Hepatocyte (in vitro differentiated cells): ENCODE measurements around the gene AZIN2. TPM values are rescaled to one million over a fixed set of nuclear protein-coding genes. Genes with fewer than 3 reads are reported as not detected.

Experiments
- DNase-seq: peaks from one replicate; pipeline ENCODE4 v3.0.0-alpha.2; 2016; ENCODE audit warnings: low spot score
- H2AFZ ChIP-seq: fragments of 200-600 bp; sonication (generic); 2 replicates; pipeline ENCODE4 v1.6.0; 2016; ENCODE audit warnings: antibody characterized with exemption, mild to moderate bottlenecking
- H3K27ac ChIP-seq: fragments of 200-600 bp; sonication (generic); 2 replicates; pipeline ENCODE4 v1.5.1; 2016; ENCODE audit warnings: mild to moderate bottlenecking
- H3K27me3 ChIP-seq: fragments of 200-600 bp; sonication (generic); 2 replicates; pipeline ENCODE4 v1.6.1; 2016
- H3K36me3 ChIP-seq: fragments of 200-600 bp; sonication (generic); replicated peaks from 2 replicates; pipeline ENCODE4 v1.5.1; 2016; ENCODE audit warnings: low read depth; ENCODE audit not compliant: insufficient read depth
- H3K4me1 ChIP-seq: fragments of 200-600 bp; sonication (generic); 2 replicates; pipeline ENCODE4 v1.5.1; 2016; ENCODE audit warnings: mild to moderate bottlenecking, moderate library complexity; ENCODE audit not compliant: insufficient read depth
- H3K4me2 ChIP-seq: fragments of 200-600 bp; sonication (generic); 2 replicates; pipeline ENCODE4 v1.6.0; 2016
- H3K4me3 ChIP-seq: fragments of 200-600 bp; sonication (generic); 2 replicates; pipeline ENCODE4 v1.5.1; 2016; ENCODE audit warnings: mild to moderate bottlenecking
- H3K79me2 ChIP-seq: fragments of 200-600 bp; sonication (generic); 2 replicates; pipeline ENCODE4 v1.6.0; 2017; ENCODE audit warnings: mild to moderate bottlenecking
- H3K9me2 ChIP-seq: fragments of 200-600 bp; sonication (generic); replicated peaks from 2 replicates; pipeline ENCODE4 v1.6.0; 2017; ENCODE audit warnings: mild to moderate bottlenecking; ENCODE audit not compliant: insufficient read depth
- H3K9me3 ChIP-seq: fragments of 200-600 bp; sonication (generic); 2 replicates; pipeline ENCODE4 v1.5.1; 2016; ENCODE audit warnings: low read depth, mild to moderate bottlenecking
- H4K20me1 ChIP-seq: fragments of 200-600 bp; sonication (generic); 2 replicates; pipeline ENCODE4 v1.6.0; 2016; ENCODE audit warnings: mild to moderate bottlenecking; ENCODE audit not compliant: insufficient read depth, poor library complexity, severe bottlenecking
- EZH2 ChIP-seq: fragments of 200-600 bp; sonication (generic); IDR thresholded peaks from 2 replicates; pipeline ENCODE4 v1.6.1; 2016; ENCODE audit warnings: antibody characterized with exemption, mild to moderate bottlenecking, borderline replicate concordance
- EZH2phosphoT487 ChIP-seq: fragments of 200-600 bp; sonication (generic); IDR thresholded peaks from one replicate; pipeline ENCODE4 v1.6.1; 2018; ENCODE audit warnings: antibody characterized with exemption, mild to moderate bottlenecking, low read depth, moderate library complexity; ENCODE audit not compliant: unreplicated experiment, severe bottlenecking
- WGBS: methylation state at CpG from one replicate; pipeline ENCODE4 v1.1.6; 2016; ENCODE audit warnings: low lambda C conversion rate; ENCODE audit errors: missing lambda C conversion rate; 5-methylcytosine and 5-hydroxymethylcytosine counted together
- polyA plus RNA-seq: library from polyadenylated mRNA; unstranded; fragments of >200 nt; fragmentation: Nextera tagmentation; extraction: Ambion mirVana; gene quantifications from 2 replicates; pipeline ENCODE4 v1.2.1, GENCODE V29; 2016
- total RNA-seq: library from RNA; depleted of rRNA; stranded (reverse); fragments of >200 nt; gene quantifications from 2 replicates; pipeline ENCODE4 v1.2.3, GENCODE V29; 2014
- TF ChIP-seq, protein P1 (sequence below): fragments of 200-600 bp; sonication (generic); IDR thresholded peaks from 2 replicates; pipeline ENCODE4 v1.5.1; 2016; ENCODE audit warnings: antibody characterized with exemption, mild to moderate bottlenecking; ENCODE audit not compliant: poor library complexity

The AZIN2 gene
- total and polyA plus RNA-seq, 2 experiments from 2014 or later: 1.8 to 2.8 TPM

DNA sequence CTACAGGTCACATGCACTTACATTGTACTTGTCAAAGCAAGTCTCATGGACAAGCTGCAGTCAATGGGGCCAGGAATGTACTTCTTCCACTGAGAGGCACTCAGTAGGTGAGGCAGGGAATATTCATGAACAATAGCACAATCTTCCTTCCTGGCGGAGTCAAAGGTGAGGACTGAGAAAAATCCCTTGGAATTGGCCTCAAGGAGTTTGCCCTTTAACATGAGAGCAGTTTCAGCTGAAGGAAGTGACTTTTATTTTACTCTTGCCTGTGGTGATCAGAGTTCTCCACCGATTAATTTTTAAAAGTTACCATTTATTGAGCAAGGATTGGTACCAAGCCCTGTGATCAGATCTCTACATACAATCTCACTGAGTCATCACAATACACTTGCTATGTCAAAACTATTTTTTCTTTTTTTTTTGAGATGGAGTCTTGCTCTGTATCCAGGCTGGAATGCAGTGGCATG is 33.1 kb upstream of the AZIN2 start:
- Histone ChIP-seq H4K20me1 (no peaks in the 10 kb centered on the region), H2AFZ (no peak overlapping the region), H3K36me3 (no peaks in the 10 kb centered on the region), H3K4me1 (peaks cover 5% of the 10 kb centered on the region), H3K9me3 (no peaks in the 10 kb centered on the region), H3K79me2 (no peaks in the 10 kb centered on the region), H3K9me2 (no peaks in the 10 kb centered on the region), H3K4me3 (no peak overlapping the region), H3K4me2 (no peak overlapping the region), H3K27me3 (no peaks in the 10 kb centered on the region), H3K27ac (no peak overlapping the region)
- WGBS: 81% methylated on average over 2 of the region's 2 CpGs
- TF ChIP-seq, protein P1, sequence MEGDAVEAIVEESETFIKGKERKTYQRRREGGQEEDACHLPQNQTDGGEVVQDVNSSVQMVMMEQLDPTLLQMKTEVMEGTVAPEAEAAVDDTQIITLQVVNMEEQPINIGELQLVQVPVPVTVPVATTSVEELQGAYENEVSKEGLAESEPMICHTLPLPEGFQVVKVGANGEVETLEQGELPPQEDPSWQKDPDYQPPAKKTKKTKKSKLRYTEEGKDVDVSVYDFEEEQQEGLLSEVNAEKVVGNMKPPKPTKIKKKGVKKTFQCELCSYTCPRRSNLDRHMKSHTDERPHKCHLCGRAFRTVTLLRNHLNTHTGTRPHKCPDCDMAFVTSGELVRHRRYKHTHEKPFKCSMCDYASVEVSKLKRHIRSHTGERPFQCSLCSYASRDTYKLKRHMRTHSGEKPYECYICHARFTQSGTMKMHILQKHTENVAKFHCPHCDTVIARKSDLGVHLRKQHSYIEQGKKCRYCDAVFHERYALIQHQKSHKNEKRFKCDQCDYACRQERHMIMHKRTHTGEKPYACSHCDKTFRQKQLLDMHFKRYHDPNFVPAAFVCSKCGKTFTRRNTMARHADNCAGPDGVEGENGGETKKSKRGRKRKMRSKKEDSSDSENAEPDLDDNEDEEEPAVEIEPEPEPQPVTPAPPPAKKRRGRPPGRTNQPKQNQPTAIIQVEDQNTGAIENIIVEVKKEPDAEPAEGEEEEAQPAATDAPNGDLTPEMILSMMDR: no peak
- no peak for TF ChIP-seq EZH2phosphoT487
- DNase-seq: no peak

DNA sequence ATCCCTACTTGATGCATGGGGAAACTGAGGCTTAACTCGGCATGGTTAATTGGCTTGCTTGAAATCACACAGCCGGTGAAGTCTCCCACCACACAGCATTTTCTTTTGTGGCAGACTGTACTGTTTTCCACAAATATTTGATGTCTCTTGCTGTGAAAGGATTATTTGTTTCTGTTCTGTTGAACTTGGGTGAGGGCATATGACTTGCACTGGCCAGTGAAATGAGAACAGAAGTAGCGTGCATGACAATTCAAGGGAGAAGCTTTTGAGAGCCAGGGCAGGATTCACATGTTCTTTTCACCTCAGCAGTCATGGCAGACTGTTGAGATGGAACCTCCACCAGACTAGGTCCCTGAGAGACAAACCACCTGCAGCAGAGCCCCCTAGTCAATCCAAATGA is 32.5 kb upstream of the AZIN2 start:
- H2AFZ ChIP-seq: no peak overlapping the region
- H3K27me3 ChIP-seq: no peaks in the 10 kb centered on the region
- DNase-seq: no peak
- no peak overlapping the region for H3K4me2 ChIP-seq
- H3K4me1 ChIP-seq: peaks cover 5% of the 10 kb centered on the region
- no peaks in the 10 kb centered on the region for H3K79me2 ChIP-seq
- no peak overlapping the region for H3K4me3 ChIP-seq
- no peaks in the 10 kb centered on the region for H3K9me3 ChIP-seq
- H3K9me2 ChIP-seq: no peaks in the 10 kb centered on the region
- H3K36me3 ChIP-seq: no peaks in the 10 kb centered on the region
- WGBS: 92% methylated on average over 3 of the region's 3 CpGs
- H4K20me1 ChIP-seq: no peaks in the 10 kb centered on the region
- TF ChIP-seq EZH2: no peak
- no peak for TF ChIP-seq EZH2phosphoT487
- TF ChIP-seq, protein P1: no peak
- H3K27ac ChIP-seq: no peak overlapping the region

DNA sequence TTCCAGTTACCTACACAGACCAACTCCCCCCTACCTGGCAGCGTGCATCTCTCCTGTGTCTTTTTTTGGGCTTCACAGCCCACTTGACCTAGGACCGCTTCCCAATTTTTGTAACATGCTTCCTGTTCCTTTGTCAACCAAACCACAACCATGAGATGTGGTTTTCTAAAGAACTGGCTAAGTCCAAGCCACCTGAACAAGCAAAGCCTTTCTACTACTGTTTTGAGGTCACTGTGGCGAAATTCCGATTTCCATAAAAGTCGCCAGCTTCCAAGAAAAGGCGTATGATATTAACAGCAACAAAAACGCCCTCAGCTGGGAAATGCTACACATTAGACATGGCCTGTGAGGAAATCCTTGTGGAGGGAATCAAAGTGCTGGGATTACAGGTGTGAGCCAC is 31.6 kb upstream of the AZIN2 start:
- TF ChIP-seq, protein P1: no peak
- TF ChIP-seq EZH2phosphoT487: no peak
- no peak for TF ChIP-seq EZH2
- H3K27ac ChIP-seq: no peak overlapping the region
- H3K4me1 ChIP-seq: no peaks in the 10 kb centered on the region
- H3K4me2 ChIP-seq: no peak overlapping the region
- 86% methylated on average over 7 of the region's 7 CpGs for WGBS
- no peaks in the 10 kb centered on the region for H4K20me1 ChIP-seq
- H2AFZ ChIP-seq: no peak overlapping the region
- no peaks in the 10 kb centered on the region for H3K9me2 ChIP-seq
- no peak for DNase-seq
- no peak overlapping the region for H3K4me3 ChIP-seq
- no peaks in the 10 kb centered on the region for H3K9me3 ChIP-seq
- no peaks in the 10 kb centered on the region for H3K36me3 ChIP-seq
- no peaks in the 10 kb centered on the region for H3K79me2 ChIP-seq
- H3K27me3 ChIP-seq: no peaks in the 10 kb centered on the region
